ENCODE results near the gene YPEL4. TPM values are rescaled to one million over a fixed set of nuclear protein-coding genes. Genes with fewer than 3 reads are reported as not detected.

Gene YPEL4
- polyA plus RNA-seq, 1 of the 3 experiments (the other 2 are of a cell fraction) = 2.3 TPM

DNA sequence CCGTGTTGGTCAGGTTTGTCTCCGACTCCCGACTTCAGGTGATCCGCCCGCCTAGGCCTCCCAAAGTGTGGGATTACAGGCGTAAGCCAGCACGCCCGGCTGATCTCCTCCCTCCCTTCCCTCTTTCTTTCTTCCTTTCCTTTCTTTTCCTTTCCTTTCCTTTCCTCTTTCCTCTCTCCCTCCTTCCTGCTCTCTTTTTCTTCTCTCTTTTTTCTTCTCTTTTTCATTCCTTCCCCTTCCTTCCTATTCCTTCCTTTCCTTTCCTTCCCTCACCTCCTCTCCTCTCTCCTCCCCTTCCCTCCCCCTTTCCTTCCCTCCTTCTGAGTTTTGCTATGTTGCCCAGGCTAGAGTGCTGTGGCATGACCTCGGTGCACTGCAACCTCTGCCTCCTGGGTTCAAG lies 14.3 kb upstream of the YPEL4 start (continued):
- no peak for TF ChIP-seq ZBTB33 (IDR thresholded peaks at IDR 0.05; ENCODE audit: borderline replicate concordance, low read depth)
- no peak for TF ChIP-seq ELF1 (IDR thresholded peaks at IDR 0.05)
- TF ChIP-seq RCOR1 (IDR thresholded peaks at IDR 0.05; ENCODE audit: low read length) = no peak
- TF ChIP-seq SIN3A (IDR thresholded peaks at IDR 0.05; ENCODE audit: borderline replicate concordance, low read depth, low read length) = no peak

GRCh38 chr11:57662893-57663292 lies 13.2 kb upstream of the YPEL4 start:
- H3K36me3 ChIP-seq (replicated peaks in 1 of 2; ENCODE audit: control insufficient read depth in 1 of 2, insufficient read depth in 2 of 2, low read length in 1 of 2) = peaks cover 24 to 27% of the 10 kb centered on the region in 2 experiments
- H3F3A ChIP-seq (replicated peaks; ENCODE audit: insufficient read depth) = no peaks in the 10 kb centered on the region
- no peaks in the 10 kb centered on the region for H3K27me3 ChIP-seq (ENCODE audit: insufficient read depth)
- no peak overlapping the region for H3K9ac ChIP-seq
- no peaks in the 10 kb centered on the region for H3K9me3 ChIP-seq
- no peaks in the 10 kb centered on the region for H4K20me1 ChIP-seq (ENCODE audit: insufficient read depth)
- WGBS (ENCODE audit: low lambda C conversion rate) = 77% methylated on average over 4 of the region's 4 CpGs
- no peak for TF ChIP-seq FOSL2 (IDR thresholded peaks at IDR 0.05; ENCODE audit: borderline replicate concordance, low read depth)
- TF ChIP-seq, protein P1, sequence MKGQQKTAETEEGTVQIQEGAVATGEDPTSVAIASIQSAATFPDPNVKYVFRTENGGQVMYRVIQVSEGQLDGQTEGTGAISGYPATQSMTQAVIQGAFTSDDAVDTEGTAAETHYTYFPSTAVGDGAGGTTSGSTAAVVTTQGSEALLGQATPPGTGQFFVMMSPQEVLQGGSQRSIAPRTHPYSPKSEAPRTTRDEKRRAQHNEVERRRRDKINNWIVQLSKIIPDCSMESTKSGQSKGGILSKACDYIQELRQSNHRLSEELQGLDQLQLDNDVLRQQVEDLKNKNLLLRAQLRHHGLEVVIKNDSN (IDR thresholded peaks at IDR 0.05; ENCODE audit: borderline replicate concordance, low read depth) = no peak
- TF ChIP-seq CTCF (IDR thresholded peaks at IDR 0.05) = peak; percentile 22; the same call in 1 of the 2 replicates
- TF ChIP-seq RAD21 (IDR thresholded peaks at IDR 0.05; ENCODE audit: low read length) = peak; percentile 15; the same call in 1 of the 2 replicates
- DNase-seq = no peak
- no peaks in the 10 kb centered on the region for H3K9me2 ChIP-seq
- no peak overlapping the region for H3K4me3 ChIP-seq (ENCODE audit: low read depth in 2 of 2, low read length in 1 of 2)
- POLR2A ChIA-PET = no interaction called here
- H2AFZ ChIP-seq (ENCODE audit: low read depth) = no peak overlapping the region
- CTCF ChIA-PET = interaction anchor here (0.9 to 1.6 kb wide), 3 partner anchors 19 to 138 kb away, joined by 3 to 7 read pairs (median 4); partner anchors contain the start of gene UBE2L6
- H3K27ac ChIP-seq (ENCODE audit: low read depth in 2 of 2, low read length in 1 of 2) = no peak overlapping the region
- peaks cover 33% of the 10 kb centered on the region for H3K79me2 ChIP-seq (ENCODE audit: insufficient read depth)
- H3K4me1 ChIP-seq (ENCODE audit: control insufficient read depth in 1 of 2, insufficient read depth in 2 of 2, low read depth in 1 of 2, low read length in 1 of 2) = peaks cover 3 to 6% of the 10 kb centered on the region in 2 experiments; a peak in 3 of 4 replicates
- H3K4me2 ChIP-seq = no peak overlapping the region

DNA sequence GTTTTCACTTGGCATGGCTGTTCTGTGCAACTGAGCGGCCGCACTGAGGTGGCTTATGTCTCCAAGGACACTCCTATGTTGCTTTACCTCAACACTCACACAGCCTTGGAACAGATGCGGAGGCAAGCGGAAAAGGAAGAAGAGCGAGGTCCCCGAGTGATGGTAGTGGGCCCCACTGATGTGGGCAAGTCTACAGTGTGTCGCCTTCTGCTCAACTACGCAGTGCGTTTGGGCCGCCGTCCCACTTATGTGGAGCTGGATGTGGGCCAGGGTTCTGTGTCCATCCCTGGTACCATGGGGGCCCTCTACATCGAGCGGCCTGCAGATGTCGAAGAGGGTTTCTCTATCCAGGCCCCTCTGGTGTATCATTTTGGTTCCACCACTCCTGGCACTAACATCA lies 10.0 kb upstream of the YPEL4 start:
- Histone ChIP-seq H4K20me1 (ENCODE audit: insufficient read depth) (no peaks in the 10 kb centered on the region), H3K9me2 (no peaks in the 10 kb centered on the region), H3K4me2 (no peak overlapping the region), H3K4me3 (ENCODE audit: low read depth in 2 of 2, low read length in 1 of 2) (no peak overlapping the region), H3K27ac (ENCODE audit: low read depth in 2 of 2, low read length in 1 of 2) (no peak overlapping the region), H3K9me3 (no peaks in the 10 kb centered on the region), H3K27me3 (ENCODE audit: insufficient read depth) (no peaks in the 10 kb centered on the region), H2AFZ (ENCODE audit: low read depth) (no peak overlapping the region), H3K79me2 (ENCODE audit: insufficient read depth) (peaks cover 36% of the 10 kb centered on the region), H3K4me1 (ENCODE audit: control insufficient read depth in 1 of 2, insufficient read depth in 2 of 2, low read depth in 1 of 2, low read length in 1 of 2) (peaks cover 0 to 2% of the 10 kb centered on the region in 2 experiments; a peak in 2 of 4 replicates), H3K9ac (no peak overlapping the region), H3K36me3 (replicated peaks in 1 of 2; ENCODE audit: control insufficient read depth in 1 of 2, insufficient read depth in 2 of 2, low read length in 1 of 2) (peaks cover 24 to 27% of the 10 kb centered on the region in 2 experiments), H3F3A (replicated peaks; ENCODE audit: insufficient read depth) (peaks cover 10% of the 10 kb centered on the region)
- CTCF ChIA-PET = interaction anchor here (1.2 kb wide), 1 partner anchor 92 kb away, joined by 3 read pairs; the partner anchor contains the start of gene UBE2L6
- 97% methylated on average over 14 of the region's 14 CpGs for WGBS (ENCODE audit: low lambda C conversion rate)
- no peak for DNase-seq
- POLR2A ChIA-PET = no interaction called here
- TF ChIP-seq GATA2 (CRISPR knock-in tag; IDR thresholded peaks at IDR 0.05) = no peak
- TF ChIP-seq CHD2 (IDR thresholded peaks at IDR 0.05; ENCODE audit: low read length, partially characterized antibody) = no peak
- no peak for TF ChIP-seq RAD21 (IDR thresholded peaks at IDR 0.05; ENCODE audit: low read length)
- no peak for TF ChIP-seq TAF1 (IDR thresholded peaks at IDR 0.05; ENCODE audit: borderline replicate concordance, low read depth, low read length)
- no peak for TF ChIP-seq ZBTB33 (IDR thresholded peaks at IDR 0.05; ENCODE audit: borderline replicate concordance, low read depth)
- no peak for TF ChIP-seq POLR2AphosphoS5 (IDR thresholded peaks at IDR 0.05; ENCODE audit: low read depth, low read length)
- TF ChIP-seq ELF1 (IDR thresholded peaks at IDR 0.05) = no peak
- no peak for TF ChIP-seq CTCF (IDR thresholded peaks at IDR 0.05)
- no peak for TF ChIP-seq SIN3A (IDR thresholded peaks at IDR 0.05; ENCODE audit: borderline replicate concordance, low read depth, low read length)
- no peak for TF ChIP-seq YY1 (IDR thresholded peaks at IDR 0.05; ENCODE audit: low read depth)
